NCI-H128 (cell line): ENCODE measurements around the gene PPP2R5B.

Experiments used
- DNase-seq: peaks from one replicate; lab custom pipeline; 2025; ENCODE audit not compliant: unreplicated experiment; lab: John Stamatoyannopoulos, UW

The PPP2R5B gene

DNA sequence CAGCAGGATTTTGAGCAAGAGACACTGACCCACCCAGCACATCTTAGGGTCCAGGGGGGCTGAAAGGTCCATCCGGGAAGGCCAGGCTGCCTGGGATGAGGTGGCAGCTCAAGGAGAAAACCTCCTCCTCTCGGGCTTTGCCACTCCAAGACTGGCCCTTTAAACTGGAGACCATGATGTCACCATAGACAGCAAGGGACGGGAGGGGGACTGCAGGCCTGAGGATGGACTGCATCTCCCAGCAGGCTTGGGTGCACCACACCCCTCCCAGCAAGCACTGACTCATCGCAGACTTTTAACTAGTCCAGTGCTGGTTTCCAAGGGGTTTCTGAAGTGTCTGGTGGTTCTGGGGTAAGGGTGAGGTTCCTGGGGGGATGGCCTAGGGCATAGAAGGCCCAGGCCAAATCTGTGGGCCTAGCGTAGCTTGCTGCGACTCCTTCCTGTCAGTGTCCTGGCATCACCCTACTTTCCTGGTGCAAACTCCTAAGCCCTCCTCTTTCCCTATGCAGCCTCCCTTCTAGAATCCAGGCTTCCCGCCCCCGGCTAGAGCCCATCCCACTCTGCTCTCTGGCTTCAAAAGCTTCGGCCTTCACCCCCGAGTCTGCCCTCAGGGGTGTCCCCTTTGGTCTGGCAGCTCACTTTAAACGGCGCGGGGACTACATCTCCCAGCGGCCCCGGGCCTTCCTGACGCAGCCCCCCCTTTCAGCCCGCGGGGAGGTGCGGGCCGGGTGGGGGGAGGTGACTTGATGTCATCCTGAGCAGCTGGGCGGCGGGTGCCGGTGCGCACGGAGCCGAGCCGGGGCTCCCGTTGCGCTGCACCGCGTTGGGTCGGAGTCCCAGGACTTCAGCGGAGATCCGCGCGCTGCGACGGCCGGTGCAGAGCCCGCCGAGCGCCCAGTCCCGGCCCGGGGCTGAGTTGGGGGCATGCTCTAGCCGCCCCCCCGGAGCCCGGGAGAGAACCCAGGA lies at the start of gene PPP2R5B:
Gene PPP2R5B, plus strand, starts transcription at position 746 of the 966 bp plus-strand sequence. CDS start 1,046 bp downstream, outside the sequence.
- DNase-seq = peak; percentile 51

DNA sequence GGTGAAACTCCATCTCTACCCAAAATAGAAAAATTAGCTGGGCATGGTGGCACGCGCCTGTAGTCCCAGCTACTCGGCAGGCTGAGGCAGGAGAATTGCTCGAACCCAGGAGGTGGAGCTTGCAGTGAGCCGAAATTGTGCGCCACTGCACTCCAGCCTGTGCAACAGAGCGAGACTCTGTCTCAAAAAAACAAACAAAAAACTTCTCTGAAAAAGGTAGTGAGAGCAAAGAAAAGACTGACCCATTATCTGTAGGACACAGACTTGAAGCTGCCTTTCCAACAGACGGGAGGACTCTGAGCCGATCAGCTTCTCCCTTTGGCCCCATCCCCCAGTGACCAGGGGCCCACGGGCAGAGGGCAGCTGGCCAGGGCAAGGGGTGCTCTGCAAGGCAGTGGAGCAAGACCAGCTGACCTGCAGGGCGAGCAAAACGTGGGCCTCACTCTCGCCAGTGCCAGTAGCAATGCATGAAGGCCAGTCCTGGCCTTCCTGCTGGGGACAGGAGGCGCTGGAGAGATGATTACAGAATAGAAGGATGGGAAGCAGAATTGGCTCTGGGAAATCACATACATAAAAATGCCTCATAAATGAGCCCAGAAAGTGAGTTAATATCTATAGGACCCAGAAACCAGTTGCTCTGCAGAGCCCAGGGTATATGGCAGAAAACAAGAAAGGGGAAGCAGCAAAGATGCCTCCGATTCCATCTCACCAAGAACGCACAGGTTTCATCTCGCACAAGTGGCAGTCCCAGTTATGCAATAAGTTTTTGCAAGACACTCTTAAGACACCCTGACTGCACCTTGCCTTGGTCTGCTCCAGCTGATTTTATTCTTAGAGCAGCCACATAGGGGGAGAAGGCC lies 48.9 kb upstream of the PPP2R5B start:
- DNase-seq = no peak

DNA sequence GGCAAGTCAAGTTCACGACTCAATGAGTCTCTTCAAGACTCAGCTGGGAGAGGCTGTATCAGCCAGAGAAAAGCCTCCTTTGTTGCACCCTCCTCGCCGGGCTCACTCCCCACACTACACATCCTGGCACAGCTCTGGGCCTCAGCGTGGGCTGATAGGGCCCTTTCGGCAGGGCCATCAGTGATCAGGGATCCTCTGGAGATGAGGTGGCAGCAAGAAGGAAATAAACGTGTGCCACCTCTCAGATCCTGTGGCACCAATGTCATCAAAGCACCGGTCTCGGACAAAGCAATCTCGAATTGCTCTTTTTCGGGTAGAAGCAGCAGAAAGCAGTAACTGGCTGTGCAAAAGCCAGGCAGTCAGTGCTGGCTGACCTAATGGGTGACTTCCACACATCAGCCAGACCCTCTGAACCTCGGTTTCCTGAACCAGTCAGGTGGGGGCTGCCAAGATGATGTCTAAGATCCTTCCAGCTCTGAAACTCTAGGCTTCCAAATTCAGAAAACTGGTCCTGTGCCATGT lies 48.2 kb upstream of the PPP2R5B start:
- DNase-seq = no peak

DNA sequence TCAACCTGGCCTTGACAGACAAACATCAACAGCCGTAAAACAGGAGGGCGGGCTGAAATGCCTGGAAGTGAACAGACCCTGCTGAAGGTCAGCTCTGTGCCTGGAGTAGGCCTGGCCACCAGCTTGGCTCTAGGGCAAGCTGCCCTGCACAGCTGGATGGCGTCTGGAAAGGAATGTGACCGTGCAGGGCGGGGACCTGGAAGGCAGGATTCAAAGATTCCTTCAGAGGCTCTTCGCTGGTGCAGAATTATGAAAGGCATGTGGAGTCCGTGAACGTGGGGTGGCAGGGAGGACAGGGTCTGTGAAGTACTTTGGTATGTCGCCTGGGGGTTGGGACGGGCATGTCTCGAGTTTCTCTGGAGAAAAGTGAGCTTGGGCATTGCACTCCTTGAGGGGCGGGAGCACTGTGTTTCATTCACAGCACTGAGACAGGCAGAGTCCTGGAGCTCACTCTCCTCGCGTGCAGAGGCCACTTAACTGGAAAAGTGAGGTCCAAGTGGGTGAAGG lies 47.6 kb upstream of the PPP2R5B start:
- no peak for DNase-seq

DNA sequence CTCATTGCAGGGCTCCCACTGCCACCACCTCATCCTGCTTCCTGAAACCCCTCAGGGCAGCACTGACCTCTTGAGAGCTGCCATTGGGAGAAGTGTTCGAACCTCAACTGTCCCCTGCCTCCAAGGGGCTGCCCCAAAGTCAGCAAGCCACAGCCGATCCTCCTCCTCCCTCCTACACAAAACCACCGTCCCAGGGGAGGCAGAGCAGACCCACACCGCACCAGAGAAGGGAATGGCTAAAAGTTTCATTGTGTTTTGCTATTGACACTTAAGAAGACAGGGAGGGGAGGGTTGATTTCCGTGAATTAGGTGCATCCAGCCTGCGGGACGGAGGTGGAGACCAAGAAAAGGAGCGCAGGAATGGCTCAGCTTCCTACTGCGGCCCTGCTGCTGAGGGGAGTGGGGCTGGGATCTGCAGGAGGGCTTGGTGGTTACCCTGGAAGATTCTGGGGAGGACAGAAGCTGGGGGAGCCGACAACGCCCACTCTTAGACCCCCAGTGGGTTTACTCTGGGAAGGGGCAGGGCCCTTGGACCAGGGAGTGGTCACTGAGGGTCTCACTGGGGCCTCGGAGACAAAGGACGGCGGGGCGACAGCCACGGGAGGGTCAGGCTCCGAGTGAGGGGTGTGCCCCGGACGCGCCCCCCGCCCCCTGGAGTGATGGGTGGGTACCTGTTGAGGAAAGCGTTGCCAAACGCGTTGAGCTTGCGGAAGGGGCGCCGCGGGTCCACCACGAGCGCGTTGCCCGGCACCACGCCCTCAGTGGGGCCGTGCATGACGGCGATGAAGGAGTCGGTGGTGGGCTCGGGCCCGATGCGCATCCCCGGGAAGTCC lies 46.9 kb upstream of the PPP2R5B start:
- DNase-seq = no peak

DNA sequence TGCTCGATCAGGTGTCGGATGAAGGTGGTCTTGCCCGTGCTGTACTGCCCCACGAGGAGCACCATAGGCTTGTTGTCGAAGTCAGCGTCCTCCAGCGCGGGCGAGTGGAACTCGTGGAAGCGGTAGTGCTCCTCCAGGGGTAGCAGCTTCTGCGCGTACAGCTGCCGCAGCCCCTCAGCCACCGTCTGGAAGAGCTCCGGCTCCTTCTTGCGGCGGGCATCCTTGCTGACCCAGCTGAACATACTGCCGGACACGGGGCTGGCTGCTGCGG lies 46.3 kb upstream of the PPP2R5B start:
- DNase-seq = no peak

DNA sequence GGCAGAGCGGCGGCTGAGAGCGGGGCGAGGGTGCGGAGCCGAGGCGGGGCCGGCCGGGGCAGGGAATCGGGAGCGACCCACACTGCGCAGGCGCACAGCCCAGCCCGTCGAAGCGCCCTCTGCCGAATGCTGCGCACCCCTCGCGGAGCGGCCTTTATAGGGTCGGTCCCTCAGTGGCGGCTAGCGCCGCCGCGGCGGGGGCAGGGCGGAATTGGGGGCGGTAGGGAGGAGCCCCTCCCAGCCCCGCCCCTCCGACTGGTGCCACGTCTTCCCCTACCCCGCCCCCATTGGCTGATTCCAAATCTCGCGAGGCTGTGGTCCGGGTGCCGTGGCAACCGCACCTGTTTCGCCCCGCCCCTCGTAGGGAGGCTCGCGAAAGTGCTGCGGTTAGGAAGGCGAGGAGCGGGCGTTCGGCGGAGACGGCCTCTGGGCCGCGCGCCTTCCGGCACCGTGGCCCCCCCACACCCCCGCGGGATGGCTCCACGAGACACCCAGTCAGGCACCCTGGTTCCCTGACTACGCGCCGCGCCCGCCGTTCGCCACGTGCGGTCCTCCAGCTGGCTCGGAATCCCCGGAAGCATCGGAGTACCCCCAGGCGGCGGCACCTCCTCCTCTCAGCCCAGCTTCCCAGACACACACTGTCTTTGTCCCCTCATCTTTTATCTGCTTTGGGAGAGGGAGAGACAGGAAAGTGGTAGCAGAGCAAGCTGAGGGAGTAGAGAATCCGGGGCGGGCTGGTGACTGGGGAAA lies 45.8 kb upstream of the PPP2R5B start, which contains the start of gene EHD1:
Gene EHD1, minus strand, starts transcription at position 128 of the 750 bp plus-strand sequence. CDS start 157 bp downstream, outside the sequence.
- peak; percentile 99 for DNase-seq

DNA sequence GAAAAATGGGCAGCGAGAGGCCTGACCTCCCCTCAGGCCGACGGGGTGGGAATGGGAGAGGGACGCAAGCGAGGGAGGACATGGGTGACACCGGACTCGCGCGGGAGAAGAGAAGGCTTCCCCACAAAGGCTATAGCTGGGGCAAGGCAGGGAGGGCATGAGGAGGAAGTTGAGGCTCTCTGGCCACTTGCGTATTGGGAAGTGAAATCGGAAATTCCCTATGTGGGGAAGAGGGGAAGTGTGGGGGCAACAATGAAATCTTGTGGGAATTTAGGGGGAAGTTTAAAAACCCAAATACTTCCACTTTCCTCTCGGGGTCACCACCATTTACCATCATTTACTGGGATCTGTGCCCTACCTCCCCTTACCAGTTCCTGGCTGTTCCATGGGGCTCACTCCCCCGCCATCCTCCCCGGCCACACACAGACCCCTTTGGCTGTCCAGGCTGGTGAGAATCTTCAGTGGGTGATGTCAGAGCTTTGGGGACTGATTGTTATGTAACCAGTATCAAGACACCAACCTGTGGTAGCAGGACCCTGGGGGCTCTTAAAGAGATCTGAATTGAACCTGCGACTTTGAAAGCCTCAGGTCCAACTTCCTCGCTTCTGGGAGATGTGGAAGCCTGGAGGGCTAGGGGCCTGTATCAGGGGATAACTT lies 45.1 kb upstream of the PPP2R5B start:
- no peak for DNase-seq

DNA sequence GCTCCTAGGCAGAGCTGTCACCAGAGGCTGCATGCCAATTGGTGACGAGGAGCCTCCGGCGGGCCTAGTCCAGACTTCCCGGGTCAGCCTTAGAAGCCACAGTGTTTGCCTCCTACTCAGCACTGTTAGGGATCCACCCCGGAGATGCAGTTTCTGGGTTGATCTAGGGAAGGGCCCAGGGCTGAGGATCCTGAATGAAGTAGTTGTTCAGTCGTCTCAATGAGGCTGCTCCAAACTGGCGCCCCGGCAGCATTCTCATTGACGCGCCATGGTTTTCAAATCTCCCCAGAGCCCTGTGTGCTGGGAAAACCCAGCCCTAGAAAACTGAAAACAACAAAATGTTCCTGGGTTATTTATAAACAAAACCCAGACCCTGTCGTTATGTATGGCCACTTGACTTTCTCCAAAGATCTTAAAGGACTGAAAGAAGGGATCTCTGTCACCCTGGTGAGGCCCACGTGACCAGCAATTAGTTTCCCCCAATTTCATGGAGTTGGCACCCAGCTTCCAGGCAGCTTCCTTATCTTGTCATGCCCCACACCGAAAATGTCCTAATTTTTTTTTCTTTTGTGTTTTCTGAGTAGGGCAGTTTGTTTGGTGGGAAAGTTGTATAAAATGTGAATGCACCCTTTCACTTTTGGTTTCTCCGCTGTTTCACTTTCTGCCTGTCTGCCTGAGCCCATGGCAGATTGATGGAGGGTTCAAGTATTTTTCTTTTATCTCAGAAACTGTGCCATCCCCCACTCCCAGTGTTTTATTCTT lies 44.1 kb upstream of the PPP2R5B start:
- no peak for DNase-seq

DNA sequence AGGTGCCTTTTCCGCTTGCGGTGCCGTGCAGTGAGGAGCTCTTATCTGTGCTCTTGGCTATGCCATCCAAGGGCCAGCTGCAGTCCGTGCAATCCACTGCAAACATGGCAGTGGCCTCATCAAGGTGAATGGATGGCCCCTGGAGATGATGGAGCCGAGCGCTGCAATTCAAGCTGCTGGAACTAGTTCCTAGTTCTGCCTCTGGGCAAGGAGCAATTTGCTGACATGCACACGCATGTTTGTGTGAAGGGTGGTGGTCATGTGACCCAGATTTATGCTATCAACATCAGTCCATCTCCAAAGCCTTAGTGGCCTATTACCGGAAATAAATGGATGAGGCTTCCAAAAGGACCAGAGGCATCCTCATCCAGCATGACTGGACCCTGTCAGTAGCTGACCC lies 43.0 kb upstream of the PPP2R5B start:
- DNase-seq = no peak

DNA sequence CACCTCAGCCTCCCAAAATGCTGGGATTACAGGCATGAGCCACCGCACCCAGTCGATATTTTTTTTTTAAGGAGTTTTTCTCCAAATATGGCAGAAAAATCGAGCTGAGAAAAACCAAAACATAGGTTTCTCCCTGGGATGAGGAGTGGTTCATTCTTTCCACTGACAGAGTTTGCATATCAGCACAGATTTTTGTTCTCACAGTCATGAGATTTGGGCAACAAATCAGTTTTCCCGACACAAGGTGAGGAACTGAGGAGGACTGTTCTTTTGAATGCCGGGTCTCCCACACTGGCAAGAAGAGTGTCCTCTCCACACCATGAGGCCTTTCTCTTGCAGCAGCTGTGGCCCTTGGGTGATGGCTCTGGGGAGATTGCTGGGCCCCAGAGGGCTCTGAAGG lies 42.2 kb upstream of the PPP2R5B start:
- no peak for DNase-seq

DNA sequence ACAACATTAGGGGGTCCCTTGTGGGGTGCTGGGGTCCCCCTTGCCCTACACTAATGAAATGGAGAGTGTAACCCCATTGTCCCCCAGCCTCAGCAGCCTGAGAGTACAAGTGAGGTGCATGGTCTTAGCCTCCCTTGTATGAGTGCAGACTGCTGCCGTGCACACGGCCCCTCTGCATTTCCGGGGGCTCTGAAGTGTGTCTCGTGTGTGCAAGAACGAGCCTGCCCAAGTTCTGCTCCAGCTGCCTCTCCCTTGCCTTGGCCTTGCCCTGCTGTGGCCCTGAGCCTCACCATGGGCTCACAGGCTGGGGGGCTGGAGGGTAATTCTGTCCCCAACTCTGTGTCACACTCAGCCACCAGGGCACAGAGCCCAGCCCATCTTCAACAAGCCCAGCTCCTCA lies 40.9 kb upstream of the PPP2R5B start:
- no peak for DNase-seq

DNA sequence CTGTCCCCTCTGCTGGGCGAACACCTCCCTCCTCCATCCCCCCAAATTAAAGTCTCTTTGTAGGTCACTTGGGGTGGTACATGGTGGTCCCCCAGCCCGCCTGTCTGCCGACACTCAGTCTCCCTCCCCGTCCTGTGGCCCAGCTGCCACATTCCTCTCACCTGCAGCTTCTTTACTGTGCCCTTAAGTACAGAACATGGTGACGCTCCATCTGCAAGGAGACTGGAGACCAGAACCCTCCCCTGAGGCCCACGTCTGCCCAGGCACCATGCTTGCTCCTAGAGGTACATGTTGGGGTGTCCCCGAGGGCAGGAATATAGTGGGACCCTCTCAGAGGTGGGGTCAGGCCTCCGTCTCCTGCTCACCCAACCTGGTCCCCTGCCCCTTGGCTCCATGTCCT lies 40.5 kb upstream of the PPP2R5B start:
- no peak for DNase-seq

DNA sequence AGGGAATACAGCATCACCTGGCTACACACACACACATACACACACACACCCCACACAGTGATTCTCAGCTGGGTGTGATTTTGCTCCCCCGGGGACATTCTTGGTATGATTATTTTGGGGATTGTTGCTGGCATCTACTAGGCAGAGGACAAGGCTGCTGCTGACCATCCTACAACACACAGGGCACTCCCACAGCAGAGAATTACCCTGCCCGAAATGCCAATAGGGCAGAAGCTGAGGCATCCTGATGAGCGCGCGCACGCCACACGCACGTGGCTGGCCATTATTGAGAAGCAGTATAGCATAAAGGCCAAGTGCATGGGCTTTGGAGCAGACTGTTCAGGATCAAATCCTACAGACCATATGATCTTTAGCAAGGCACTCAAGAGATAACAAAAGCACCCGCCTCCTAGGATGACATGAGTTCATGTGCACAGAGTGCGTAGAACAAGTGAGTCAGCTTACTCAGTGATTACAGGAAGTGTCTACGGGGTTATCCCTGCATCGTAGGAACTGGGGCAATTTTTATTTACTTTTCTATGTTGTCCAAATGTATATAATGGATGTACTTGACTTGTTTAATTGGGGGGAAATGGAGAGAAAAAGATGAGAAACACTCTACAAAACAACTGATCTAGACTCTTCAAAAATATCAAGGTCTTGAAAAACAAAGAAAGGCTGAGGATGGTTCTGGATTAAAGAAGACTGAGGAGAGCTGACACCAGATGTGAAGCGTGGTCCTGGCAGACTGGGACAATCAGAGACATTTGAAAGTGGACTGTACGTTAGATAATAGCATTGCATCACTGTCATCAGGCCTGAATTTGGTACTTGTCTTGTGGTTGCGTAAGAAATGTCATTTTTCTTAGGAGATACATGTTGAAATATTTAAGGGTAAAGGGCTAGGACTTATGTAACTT lies 38.9 kb upstream of the PPP2R5B start:
- no peak for DNase-seq

DNA sequence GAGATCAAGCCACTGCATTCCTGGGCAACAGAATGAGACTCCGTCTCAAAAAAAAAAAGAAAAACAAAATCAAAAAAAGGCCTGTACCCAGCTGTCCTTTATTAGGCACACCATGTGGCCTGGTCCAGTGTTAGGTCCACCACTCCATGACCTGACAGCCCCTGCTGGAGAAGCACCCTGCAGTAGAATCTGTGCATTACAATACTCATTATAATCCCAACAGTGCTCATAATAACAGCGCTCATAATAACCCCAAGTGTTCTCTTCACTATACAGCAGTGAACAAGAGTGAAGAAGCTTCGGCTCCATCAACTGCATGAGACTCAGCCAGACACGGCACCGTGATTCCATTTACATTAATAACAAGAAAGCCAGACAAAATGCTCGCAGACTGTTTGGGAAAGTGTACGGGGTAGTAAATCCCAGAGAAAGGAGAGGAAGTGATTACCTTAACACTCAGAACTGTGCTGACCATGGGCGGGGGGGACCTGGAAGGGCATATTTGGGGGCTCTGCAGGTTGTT lies 37.2 kb upstream of the PPP2R5B start:
- no peak for DNase-seq

DNA sequence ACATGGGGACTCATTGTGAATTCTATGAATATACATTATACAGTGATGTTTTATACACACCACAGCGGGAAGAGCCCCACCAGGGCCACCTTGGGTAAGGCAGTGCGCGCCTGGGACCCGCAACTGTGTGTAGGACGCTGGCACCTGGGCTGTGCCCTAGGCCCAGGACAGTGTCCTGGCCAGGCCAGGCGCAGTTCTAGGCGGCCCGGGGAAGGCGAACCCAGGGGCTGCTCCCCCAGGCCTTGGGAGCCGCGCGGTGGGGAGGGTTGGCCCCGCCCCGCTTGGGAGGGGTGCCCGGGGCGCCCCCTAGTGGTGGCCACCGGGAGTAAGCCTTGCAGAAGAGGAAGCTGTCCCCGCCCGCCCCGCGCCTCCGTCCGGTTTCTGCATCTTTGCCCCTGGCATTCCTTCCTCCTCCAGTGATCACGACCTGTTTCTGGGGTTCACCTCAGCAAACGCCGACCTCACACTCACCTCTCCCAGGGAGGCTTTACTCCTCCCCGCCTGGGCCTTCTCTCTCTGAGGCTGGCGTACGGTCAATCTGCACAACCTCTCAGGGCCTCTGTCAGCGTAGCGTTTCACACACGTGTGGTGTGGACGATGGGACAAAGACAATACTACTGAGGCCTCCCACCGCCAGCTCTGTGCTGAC lies 36.6 kb upstream of the PPP2R5B start:
- DNase-seq = no peak

DNA sequence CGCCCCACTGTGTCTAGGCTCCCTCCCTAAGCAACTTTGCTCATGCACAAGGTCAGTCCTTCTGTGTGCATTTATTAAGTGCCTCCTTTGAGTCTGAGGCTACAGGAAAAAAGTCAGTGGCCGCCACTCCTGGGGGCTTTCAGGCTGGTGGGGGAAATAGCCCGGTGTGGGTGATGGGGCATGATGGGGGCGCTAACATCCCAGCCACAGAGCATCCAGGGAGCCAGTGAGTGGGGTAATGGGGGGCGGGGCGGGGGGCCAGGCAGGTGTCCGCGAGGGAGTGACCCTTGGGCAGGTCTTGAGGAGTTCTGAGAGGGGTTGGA lies 36.1 kb upstream of the PPP2R5B start:
- no peak for DNase-seq
